Motor neuron (in vitro differentiated cells): ENCODE results near the gene HAL. TPM values are rescaled to one million over a fixed set of nuclear protein-coding genes. Genes with fewer than 3 reads are reported as not detected.

ENCODE experiments used
- ATAC-seq, 8 experiments: fragments of 200-7000 bp; cut with Tn5 transposase; replicated peaks in 6 of 8; 2 replicates each; pipeline ENCODE4 v1.8.0; 2021; ENCODE audit warnings: mild to moderate bottlenecking in 8 of 8, moderate library complexity in 8 of 8
- H3K27ac ChIP-seq, 2 donors: fragments of 250-450 bp; sonication (Bioruptor Pico); 2 replicates each; pipeline ENCODE4 v1.9.0; 2021; ENCODE audit warnings: antibody characterized with exemption in 2 of 2, mild to moderate bottlenecking in 2 of 2, moderate library complexity in 1 of 2
- H3K4me1 ChIP-seq, 2 donors: fragments of 250-450 bp; sonication (Bioruptor Pico); replicated peaks in 1 of 2; 2 replicates each; pipeline ENCODE4 v1.6.1; 2021; ENCODE audit warnings: antibody characterized with exemption in 2 of 2, mild to moderate bottlenecking in 2 of 2, moderate library complexity in 1 of 2
- H3K4me3 ChIP-seq, 5 donors: fragments of 250-450 bp; sonication (Bioruptor Pico); 2 replicates each; pipeline ENCODE4 v1.9.0; 2021; ENCODE audit warnings: antibody characterized with exemption in 5 of 5, mild to moderate bottlenecking in 5 of 5, moderate library complexity in 4 of 5
- WGBS, 10 experiments: fragments of 450-650 bp; shearing (Covaris generic); methylation state at CpG; one replicate each; pipeline ENCODE4 v1.0.0; 2022; 5-methylcytosine and 5-hydroxymethylcytosine counted together
- in situ Hi-C, 9 experiments: fragments of 400-800 bp; cut with MboI; loops; one replicate each; pipeline ENCODE4 v1.15.0; 2021; ENCODE audit warnings: low sequenced_read_pairs in 9 of 9, low pct_unique_long_range_greater_than_20kb in 2 of 9; ENCODE audit not compliant: unreplicated experiment in 9 of 9
- total RNA-seq, 8 experiments: library from RNA; unstranded; fragments of 300-600 nt; gene quantifications; 2 replicates each; pipeline versions ENCODE4 v1.2.3 to v1.2.4, GENCODE V29; 2022

HAL gene
- 10 to 100 TPM in 1 of 8 experiments, 1 to 10 TPM in 2, under 1 TPM in 5; under 0.01 to 32.4 (median 0.58) TPM for total RNA-seq

GRCh38 chr12:95996034-95996658 lies at the start of gene HAL:
HAL (minus strand) TSS chr12:95996344; CDS start chr12:95995910, 434 bp downstream.
- peak in 1 of 8 experiments; percentile 29 for ATAC-seq
- 0 to 100% (median 58%) methylated on average over 1 to 5 of the region's 7 CpGs; no CpG with 5 or more reads in 2 of the 10 experiments for WGBS, 10 experiments
- Histone ChIP-seq H3K4me1 (no peaks in the 10 kb centered on the region), H3K4me3 (no peak within 1 kb of the TSS), H3K27ac (no peak within 1 kb of the TSS)
- in situ Hi-C loops = loop anchor here in 2 of 9 experiments (25.0 kb wide), 2 partner anchors 384 to 409 kb away; no protein-coding TSS in a partner anchor

GRCh38 chr12:96045566-96045965 lies 49.4 kb upstream of the HAL start:
- no peak overlapping the region for H3K27ac ChIP-seq
- in situ Hi-C loops = no loop called here
- no peak overlapping the region for H3K4me3 ChIP-seq
- 0 to 100% (median 82%) methylated on average over 1 to 6 of the region's 7 CpGs; no CpG with 5 or more reads in 1 of the 10 experiments for WGBS, 10 experiments
- ATAC-seq = peak in 2 of 8 experiments; percentile 26 to 70
- peaks cover 0 to 2% of the 10 kb centered on the region in 2 donors for H3K4me1 ChIP-seq

GRCh38 chr12:96044943-96045290 lies 48.8 kb upstream of the HAL start:
- Histone ChIP-seq H3K4me1 (peaks cover 0 to 2% of the 10 kb centered on the region in 2 donors), H3K4me3 (no peak overlapping the region), H3K27ac (no peak overlapping the region)
- in situ Hi-C loops = no loop called here
- WGBS, 10 experiments = 82 to 100% (median 91%) methylated on average over 1 to 2 of the region's 2 CpGs; no CpG with 5 or more reads in 6 of the 10 experiments
- ATAC-seq = no peak

- ATAC-seq = peak in 3 of 8 experiments; percentile 11 to 47 (median 21)
- in situ Hi-C loops = no loop called here
- 26 to 93% (median 71%) methylated on average over 1 to 10 of the region's 10 CpGs for WGBS, 10 experiments
- Histone ChIP-seq H3K4me1 (peaks cover 0 to 2% of the 10 kb centered on the region in 2 donors), H3K4me3 (no peak overlapping the region), H3K27ac (no peak overlapping the region)
Measured at GRCh38 chr12:96044017-96044942, 48.1 kb upstream of the HAL start.

- H3K4me1 ChIP-seq = peaks cover 0 to 2% of the 10 kb centered on the region in 2 donors
- WGBS, 10 experiments = 75 to 100% (median 86%) methylated on average over 1 of the region's 1 CpG; no CpG with 5 or more reads in 3 of the 10 experiments
- H3K4me3 ChIP-seq = no peak overlapping the region
- no peak for ATAC-seq
- no peak overlapping the region for H3K27ac ChIP-seq
- in situ Hi-C loops = no loop called here
Measured at GRCh38 chr12:96041181-96041580, 45.0 kb upstream of the HAL start.

- 0 to 67% (median 33%) methylated on average over 1 to 3 of the region's 3 CpGs; no CpG with 5 or more reads in 1 of the 10 experiments for WGBS, 10 experiments
- no peak overlapping the region for H3K4me3 ChIP-seq
- peaks cover 0 to 4% of the 10 kb centered on the region in 2 donors for H3K4me1 ChIP-seq
- in situ Hi-C loops = no loop called here
- ATAC-seq = no peak
- H3K27ac ChIP-seq = no peak overlapping the region
Measured at GRCh38 chr12:96040305-96041133, 44.4 kb upstream of the HAL start.

GRCh38 chr12:96039516-96039915 lies 43.4 kb upstream of the HAL start:
- Histone ChIP-seq H3K4me3 (no peak overlapping the region), H3K27ac (no peak overlapping the region), H3K4me1 (peaks cover 0 to 4% of the 10 kb centered on the region in 2 donors)
- no peak for ATAC-seq
- 63 to 100% (median 83%) methylated on average over 1 to 3 of the region's 3 CpGs; no CpG with 5 or more reads in 1 of the 10 experiments for WGBS, 10 experiments
- in situ Hi-C loops = no loop called here

GRCh38 chr12:96036765-96037455 lies 40.8 kb upstream of the HAL start:
- H3K27ac ChIP-seq = no peak overlapping the region
- H3K4me3 ChIP-seq = no peak overlapping the region
- in situ Hi-C loops = no loop called here
- 58 to 100% (median 89%) methylated on average over 2 to 7 of the region's 8 CpGs; no CpG with 5 or more reads in 2 of the 10 experiments for WGBS, 10 experiments
- H3K4me1 ChIP-seq = peaks cover 11 to 22% of the 10 kb centered on the region in 2 donors
- no peak for ATAC-seq

- H3K27ac ChIP-seq = peak within 1 kb of the TSS; percentile 60 to 73
- H3K4me3 ChIP-seq = peak within 1 kb of the TSS; percentile 69 to 89 (median 80)
- in situ Hi-C loops = no loop called here
- peaks cover 11 to 22% of the 10 kb centered on the region in 2 donors for H3K4me1 ChIP-seq
- peak; percentile 86 to 95 (median 92) for ATAC-seq
- 0 to 2% (median 0%) methylated on average over 1 to 25 of the region's 55 CpGs for WGBS, 10 experiments
Measured at GRCh38 chr12:96035283-96036236, 39.4 kb upstream of the HAL start, which contains the start of gene LTA4H. LTA4H (minus strand) TSS chr12:96035587; CDS start chr12:96035519, 68 bp downstream.

- peak; percentile 9 to 43 (median 38) for ATAC-seq
- Histone ChIP-seq H3K4me3 (peak overlapping the region; percentile 69 to 89 (median 80)), H3K4me1 (peaks cover 11 to 22% of the 10 kb centered on the region in 2 donors), H3K27ac (peak overlapping the region; percentile 10 to 59)
- 0 to 39% (median 0%) methylated on average over 1 to 13 of the region's 25 CpGs; no CpG with 5 or more reads in 1 of the 10 experiments for WGBS, 10 experiments
- in situ Hi-C loops = no loop called here
Measured at GRCh38 chr12:96034621-96035282, 38.6 kb upstream of the HAL start.
